ENCODE measurements around the gene MAGEA2B.
"Not testable (repeated sequence)": the region's sequence is repeated elsewhere in the genome, so short reads cannot be mapped to it uniquely, and the experiment has no call there.

Gene MAGEA2B, protein sequence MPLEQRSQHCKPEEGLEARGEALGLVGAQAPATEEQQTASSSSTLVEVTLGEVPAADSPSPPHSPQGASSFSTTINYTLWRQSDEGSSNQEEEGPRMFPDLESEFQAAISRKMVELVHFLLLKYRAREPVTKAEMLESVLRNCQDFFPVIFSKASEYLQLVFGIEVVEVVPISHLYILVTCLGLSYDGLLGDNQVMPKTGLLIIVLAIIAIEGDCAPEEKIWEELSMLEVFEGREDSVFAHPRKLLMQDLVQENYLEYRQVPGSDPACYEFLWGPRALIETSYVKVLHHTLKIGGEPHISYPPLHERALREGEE

DNA sequence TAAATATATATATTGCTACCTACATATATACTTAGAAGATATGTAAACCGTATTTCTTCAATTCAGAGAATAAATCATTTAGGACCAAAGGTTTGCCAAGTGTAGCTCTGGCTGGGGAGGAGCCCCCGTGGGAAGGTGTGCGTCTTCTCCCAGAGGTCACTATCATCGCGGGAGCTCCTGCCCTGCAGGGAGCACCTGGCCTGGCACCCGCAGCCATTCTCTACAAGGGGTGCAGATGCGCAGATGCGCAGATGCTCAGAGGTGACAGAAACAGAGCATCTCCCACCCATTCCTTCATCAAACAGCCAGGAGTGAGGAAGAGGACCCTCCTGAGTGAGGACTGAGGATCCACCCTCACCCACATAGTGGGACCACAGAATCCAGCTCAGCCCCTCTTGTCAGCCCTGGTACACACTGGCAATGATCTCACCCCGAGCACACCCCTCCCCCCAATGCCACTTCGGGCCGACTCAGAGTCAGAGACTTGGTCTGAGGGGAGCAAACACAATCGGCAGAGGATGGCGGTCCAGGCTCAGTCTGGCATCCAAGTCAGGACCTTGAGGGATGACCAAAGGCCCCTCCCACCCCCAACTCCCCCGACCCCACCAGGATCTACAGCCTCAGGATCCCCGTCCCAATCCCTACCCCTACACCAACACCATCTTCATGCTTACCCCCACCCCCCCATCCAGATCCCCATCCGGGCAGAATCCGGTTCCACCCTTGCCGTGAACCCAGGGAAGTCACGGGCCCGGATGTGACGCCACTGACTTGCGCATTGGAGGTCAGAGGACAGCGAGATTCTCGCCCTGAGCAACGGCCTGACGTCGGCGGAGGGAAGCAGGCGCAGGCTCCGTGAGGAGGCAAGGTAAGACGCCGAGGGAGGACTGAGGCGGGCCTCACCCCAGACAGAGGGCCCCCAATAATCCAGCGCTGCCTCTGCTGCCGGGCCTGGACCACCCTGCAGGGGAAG, at the start of gene MAGEA2B:
Gene MAGEA2B, plus strand, starts transcription at position 814 of the 973 bp plus-strand sequence. CDS start 2,479 bp downstream, outside the sequence.
- DNase-seq, result not testable (repeated sequence)

DNA sequence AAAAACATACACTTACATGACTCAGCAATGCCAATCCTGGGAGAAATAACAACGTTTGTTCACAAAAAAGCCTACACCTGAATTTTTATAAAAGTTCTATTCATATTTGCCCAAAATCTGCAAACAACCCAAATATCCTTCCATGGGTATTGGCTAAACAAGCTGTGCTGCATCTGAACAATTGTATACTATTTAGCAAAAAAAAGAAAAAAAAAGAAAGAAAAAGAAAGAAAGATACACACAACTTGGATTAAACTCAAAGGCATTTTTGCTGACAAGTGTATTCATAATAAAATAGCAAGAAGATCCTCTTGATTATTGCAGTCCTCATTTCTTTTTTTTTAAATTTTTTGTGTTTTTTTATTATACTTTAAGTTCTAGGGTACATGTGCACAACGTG, 40.3 kb upstream of the MAGEA2B start:
- DNase-seq, result no peak

DNA sequence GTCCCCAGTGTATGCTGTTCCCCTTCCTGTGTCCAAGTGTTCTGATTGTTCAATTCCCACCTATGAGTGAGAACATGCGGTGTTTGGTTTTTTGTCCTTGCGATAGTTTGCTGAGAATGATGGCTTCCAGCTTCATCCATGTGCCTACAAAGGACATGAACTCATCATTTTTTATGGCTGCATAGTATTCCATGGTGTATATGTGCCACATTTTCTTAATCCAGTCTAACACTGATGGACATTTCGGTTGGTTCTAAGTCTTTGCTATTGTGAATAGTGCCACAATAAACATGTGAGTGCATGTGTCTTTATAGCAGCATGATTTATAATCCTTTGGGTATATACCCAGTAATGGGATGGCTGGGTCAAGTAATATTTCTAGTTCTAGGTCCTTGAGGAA, 39.8 kb upstream of the MAGEA2B start:
- DNase-seq, result not testable (repeated sequence)

DNA sequence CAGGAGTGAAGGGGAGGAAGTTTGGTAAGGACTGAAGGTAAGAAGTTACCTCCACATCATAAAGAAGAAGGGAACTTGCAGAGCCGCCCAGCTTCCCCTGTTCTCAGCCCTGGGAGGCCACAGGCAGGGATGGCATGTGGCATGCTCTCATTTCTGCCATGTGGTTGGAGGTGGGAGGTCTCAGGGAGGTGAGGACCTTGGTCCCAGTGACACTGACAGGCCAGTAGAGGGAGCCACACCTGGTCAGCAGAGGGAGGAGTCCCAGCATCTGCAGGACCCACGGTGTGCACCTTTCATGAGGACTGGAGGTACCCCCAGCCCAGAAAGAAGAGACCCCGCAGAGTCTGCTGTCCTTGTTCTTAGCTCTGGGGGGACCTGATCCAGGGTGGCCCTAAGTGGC, 33.4 kb upstream of the MAGEA2B start:
- not testable (repeated sequence) for DNase-seq

DNA sequence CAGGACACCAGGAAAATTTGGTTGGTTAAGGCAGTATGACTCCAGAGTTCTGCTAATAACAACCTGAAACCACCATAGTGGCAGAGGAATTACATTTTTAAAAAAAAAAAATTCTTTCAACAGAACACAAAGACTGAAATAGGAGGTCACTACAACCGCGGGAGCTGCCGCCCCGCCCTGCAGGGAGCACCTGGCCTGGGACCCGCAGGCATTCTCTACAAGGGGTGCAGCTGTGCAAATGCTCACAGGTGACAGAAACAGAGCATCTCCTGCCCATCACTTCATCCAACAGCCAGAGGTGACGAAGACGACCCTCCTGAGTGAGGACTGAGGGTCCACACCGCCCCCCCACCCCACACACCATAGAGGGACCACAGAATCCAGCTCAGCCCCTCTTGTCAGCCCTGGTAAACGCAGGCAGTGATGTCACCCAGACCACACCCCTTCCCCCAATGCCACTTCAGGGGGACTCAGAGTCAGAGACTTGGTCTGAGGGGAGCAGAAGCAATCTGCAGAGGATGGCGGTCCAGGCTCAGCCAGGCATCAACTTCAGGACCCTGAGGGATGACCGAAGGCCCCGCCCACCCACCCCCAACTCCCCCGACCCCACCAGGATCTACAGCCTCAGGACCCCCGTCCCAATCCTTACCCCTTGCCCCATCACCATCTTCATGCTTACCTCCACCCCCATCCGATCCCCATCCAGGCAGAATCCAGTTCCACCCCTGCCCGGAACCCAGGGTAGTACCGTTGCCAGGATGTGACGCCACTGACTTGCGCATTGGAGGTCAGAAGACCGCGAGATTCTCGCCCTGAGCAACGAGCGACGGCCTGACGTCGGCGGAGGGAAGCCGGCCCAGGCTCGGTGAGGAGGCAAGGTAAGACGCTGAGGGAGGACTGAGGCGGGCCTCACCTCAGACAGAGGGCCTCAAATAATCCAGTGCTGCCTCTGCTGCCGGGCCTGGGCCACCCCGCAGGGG, 16.2 kb upstream of the MAGEA2B start, which contains the start of gene MAGEA3:
Gene MAGEA3, plus strand, starts transcription at position 843 of the 980 bp plus-strand sequence. CDS start 2,039 bp downstream, outside the sequence.
- not testable (repeated sequence) for DNase-seq

DNA sequence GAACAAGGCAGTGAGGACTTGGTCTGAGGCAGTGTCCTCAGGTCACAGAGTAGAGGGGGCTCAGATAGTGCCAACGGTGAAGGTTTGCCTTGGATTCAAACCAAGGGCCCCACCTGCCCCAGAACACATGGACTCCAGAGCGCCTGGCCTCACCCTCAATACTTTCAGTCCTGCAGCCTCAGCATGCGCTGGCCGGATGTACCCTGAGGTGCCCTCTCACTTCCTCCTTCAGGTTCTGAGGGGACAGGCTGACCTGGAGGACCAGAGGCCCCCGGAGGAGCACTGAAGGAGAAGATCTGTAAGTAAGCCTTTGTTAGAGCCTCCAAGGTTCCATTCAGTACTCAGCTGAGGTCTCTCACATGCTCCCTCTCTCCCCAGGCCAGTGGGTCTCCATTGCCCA, 14.0 kb upstream of the MAGEA2B start:
- not testable (repeated sequence) for DNase-seq

DNA sequence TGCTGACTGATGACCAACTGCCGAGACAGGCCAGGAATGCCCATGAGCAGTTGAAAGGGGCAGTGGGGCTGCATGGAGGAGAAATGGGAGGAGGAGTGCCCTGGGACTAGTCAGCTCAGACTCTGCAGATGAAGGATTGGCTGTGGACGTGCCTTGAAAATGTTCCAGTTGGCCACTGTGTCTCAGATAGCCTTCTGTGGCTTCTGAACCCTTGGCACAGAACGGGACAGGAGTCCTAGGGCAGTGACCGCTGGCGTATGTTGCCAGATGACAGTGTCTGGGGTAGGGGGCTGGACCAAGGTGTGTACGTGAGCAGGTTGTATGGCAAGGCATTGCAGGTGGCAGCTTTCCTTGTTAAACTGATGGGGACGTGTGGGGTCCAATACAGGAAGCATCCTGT, 7.9 kb upstream of the MAGEA2B start:
- not testable (repeated sequence) for DNase-seq

DNA sequence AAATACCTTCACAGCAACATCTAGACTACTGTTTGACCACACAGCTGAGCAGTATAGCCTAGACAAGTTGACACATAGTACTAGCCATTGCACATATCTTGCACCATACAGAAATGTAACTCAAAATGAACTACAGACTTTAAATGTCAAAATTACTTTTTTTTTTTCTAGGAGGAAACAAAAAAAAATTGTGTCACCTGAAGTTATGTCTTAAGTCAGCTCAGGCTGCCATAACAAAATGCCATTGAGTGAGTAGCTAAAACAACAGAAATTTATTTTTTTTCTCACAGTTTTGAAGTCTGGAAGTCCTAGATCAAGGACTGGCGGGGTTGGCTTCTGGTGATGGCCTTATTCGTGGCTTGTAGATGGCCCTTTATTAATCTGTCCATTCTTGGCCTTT, 5.3 kb upstream of the MAGEA2B start, which contains the start of gene CSAG2:
Gene CSAG2, minus strand, starts transcription at position 101 of the 400 bp plus-strand sequence. CDS start 161 bp downstream, outside the sequence.
- DNase-seq, result not testable (repeated sequence)

DNA sequence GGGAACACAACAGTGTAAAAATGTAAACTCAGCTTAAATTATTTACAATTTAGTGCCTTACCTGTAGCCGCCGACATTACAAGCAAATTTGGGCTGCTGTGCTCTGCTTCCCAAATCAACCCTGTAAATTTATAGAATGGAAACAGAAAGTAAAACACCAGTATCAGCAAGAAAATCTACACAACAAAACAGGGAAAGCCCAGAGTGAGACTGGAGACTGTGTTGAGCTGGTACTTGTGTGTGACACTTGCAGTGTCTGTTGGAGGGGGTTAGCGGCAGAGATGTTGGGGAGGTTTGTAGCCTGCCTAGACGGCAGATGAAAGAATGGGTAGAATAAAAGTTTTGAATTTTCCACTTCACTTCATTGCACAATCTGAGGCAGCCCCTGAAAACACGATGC, 1.2 kb upstream of the MAGEA2B start:
- DNase-seq, result not testable (repeated sequence)

DNA sequence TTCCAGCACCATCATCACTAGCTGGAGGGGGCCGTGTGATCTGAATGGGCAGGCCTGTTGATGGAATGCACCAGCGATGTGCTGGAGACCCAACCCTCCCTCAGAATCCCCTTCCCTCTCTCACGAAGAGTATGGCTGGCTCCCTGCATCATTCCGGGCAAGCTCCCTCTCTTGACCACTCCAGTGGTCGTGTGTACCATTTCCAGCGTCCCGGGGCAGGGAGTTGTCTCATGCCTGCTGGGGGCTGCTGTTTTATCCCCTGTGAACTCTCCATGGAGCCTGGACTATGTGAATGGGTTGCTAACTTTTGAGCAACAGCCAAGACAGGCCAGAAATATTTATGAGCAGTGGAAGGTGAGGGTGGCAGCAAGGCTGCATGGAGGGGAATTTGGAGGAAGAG, 11.0 kb downstream of the MAGEA2B start:
- DNase-seq, result no peak

DNA sequence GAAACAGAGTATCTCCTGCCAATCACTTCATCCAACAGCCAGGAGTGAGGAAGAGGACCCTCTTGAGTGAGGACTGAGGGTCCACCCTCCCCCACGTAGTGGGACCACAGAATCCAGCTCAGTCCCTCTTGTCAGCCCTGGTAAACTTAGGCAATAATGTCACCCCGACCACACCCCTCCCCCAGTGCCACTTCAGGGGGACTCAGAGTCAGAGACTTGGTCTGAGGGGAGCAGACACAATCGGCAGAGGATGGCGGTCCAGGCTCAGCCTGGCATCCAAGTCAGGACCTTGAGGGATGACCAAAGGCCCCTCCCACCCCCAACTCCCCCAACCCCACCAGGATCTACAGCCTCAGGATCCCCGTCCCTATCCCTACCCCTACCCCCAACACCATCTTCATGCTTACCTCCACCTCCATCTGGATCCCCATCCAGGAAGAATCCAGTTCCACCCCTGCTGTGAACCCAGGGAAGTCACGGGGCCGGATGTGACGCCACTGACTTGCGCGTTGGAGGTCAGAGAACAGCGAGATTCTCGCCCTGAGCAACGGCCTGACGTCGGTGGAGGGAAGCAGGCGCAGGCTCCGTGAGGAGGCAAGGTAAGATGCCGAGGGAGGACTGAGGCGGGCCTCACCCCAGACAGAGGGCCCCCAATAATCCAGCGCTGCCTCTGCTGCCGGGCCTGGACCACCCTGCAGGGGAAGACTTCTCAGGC, 19.0 kb downstream of the MAGEA2B start, which contains the start of the genes CSAG1 and MAGEA12:
Gene CSAG1, minus strand, starts transcription at position 461 of the 715 bp plus-strand sequence. CDS start 1,261 bp downstream, outside the sequence.
Gene MAGEA12, plus strand, starts transcription at position 497 of the 715 bp plus-strand sequence. CDS start 2,405 bp downstream, outside the sequence.
- peak; percentile 85 for DNase-seq

DNA sequence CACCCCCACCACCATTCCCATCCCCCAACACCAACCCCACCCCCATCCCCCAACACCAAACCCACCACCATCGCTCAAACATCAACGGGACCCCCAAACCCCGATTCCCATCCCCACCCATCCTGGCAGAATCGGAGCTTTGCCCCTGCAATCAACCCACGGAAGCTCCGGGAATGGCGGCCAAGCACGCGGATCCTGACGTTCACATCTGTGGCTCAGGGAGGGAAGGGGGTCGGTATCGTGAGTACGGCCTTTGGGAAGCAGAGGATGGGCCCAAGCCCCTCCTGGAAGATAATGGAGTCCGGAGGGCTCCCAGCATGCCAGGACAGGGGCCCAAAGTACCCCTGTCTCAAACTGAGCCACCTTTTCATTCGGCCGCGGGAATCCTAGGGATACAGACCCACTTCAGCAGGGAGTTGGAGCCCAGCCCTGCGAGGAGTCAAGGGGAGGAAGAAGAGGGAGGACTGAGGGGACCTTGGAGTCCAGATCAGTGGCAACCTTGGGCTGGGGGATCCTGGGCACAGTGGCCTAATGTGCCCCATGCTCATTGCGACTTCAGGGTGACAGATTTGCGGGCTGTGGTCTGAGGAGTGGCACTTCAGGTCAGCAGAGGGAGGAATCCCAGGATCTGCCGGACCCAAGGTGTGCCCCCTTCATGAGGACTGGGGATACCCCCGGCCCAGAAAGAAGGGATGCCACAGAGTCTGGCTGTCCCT, 19.9 kb downstream of the MAGEA2B start:
- DNase-seq, result not testable (repeated sequence)

DNA sequence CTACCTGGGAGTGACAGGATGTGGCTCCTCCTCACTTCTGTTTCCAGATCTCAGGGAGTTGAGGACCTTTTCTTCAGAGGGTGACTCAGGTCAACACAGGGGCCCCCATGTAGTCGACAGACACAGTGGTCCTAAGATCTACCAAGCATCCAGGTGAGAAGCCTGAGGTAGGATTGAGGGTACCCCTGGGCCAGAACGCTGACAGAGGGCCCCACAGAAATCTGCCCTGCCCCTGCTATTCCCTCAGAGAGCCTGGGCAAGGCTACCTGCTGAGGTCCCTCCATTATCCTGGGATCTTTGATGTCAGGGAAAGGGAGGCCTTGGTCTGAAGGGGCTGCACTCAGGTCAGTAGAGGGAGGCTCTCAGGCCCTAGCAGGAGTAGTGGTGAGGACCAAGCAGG, 20.7 kb downstream of the MAGEA2B start:
- no peak for DNase-seq

DNA sequence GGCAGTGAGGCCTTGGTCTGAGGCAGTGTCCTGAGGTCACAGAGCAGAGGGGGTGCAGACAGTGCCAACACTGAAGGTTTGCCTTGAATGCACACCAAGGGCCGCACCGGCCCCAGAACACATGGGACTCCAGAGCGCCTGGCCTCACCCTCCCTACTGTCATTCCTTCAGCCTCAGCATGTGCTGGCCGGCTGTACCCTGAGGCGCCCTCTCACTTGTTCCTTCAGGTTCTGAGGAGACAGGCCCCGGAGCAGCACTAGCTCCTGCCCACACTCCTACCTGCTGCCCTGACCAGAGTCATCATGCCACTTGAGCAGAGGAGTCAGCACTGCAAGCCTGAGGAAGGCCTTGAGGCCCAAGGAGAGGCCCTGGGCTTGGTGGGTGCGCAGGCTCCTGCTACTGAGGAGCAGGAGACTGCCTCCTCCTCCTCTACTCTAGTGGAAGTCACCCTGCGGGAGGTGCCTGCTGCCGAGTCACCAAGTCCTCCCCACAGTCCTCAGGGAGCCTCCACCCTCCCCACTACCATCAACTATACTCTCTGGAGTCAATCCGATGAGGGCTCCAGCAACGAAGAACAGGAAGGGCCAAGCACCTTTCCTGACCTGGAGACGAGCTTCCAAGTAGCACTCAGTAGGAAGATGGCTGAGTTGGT, 21.6 kb downstream of the MAGEA2B start:
- DNase-seq, result no peak

DNA sequence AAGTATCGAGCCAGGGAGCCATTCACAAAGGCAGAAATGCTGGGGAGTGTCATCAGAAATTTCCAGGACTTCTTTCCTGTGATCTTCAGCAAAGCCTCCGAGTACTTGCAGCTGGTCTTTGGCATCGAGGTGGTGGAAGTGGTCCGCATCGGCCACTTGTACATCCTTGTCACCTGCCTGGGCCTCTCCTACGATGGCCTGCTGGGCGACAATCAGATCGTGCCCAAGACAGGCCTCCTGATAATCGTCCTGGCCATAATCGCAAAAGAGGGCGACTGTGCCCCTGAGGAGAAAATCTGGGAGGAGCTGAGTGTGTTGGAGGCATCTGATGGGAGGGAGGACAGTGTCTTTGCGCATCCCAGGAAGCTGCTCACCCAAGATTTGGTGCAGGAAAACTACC, 22.1 kb downstream of the MAGEA2B start:
- DNase-seq, result not testable (repeated sequence)

DNA sequence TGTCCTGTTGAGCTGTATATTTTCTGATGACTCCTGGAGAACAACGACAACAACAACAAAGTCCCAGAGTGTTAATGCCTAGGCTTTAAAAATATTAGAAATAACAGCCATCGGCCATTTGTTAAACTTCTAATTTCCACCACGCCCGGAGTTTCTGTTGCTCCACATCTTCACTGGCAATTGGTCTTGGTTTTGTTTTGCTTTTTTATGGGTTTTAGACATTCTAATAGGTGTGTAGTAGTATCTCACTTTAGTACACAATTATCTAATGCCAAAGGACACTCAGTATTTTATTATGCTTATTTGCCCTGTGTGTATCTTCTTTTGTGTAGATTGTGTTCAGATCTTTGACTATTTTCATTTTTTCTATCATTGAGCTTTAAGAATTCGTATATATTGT, 24.1 kb downstream of the MAGEA2B start:
- DNase-seq, result no peak

DNA sequence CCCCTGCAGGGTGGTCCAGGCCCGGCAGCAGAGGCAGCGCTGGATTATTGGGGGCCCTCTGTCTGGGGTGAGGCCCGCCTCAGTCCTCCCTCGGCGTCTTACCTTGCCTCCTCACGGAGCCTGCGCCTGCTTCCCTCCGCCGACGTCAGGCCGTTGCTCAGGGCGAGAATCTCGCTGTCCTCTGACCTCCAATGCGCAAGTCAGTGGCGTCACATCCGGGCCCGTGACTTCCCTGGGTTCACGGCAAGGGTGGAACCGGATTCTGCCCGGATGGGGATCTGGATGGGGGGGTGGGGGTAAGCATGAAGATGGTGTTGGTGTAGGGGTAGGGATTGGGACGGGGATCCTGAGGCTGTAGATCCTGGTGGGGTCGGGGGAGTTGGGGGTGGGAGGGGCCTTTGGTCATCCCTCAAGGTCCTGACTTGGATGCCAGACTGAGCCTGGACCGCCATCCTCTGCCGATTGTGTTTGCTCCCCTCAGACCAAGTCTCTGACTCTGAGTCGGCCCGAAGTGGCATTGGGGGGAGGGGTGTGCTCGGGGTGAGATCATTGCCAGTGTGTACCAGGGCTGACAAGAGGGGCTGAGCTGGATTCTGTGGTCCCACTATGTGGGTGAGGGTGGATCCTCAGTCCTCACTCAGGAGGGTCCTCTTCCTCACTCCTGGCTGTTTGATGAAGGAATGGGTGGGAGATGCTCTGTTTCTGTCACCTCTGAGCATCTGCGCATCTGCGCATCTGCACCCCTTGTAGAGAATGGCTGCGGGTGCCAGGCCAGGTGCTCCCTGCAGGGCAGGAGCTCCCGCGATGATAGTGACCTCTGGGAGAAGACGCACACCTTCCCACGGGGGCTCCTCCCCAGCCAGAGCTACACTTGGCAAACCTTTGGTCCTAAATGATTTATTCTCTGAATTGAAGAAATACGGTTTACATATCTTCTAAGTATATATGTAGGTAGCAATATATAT, 39.5 kb downstream of the MAGEA2B start, which contains the start of gene MAGEA2:
Gene MAGEA2, minus strand, starts transcription at position 157 of the 965 bp plus-strand sequence. CDS start 2,479 bp downstream, outside the sequence.
- DNase-seq, result not testable (repeated sequence)

DNA sequence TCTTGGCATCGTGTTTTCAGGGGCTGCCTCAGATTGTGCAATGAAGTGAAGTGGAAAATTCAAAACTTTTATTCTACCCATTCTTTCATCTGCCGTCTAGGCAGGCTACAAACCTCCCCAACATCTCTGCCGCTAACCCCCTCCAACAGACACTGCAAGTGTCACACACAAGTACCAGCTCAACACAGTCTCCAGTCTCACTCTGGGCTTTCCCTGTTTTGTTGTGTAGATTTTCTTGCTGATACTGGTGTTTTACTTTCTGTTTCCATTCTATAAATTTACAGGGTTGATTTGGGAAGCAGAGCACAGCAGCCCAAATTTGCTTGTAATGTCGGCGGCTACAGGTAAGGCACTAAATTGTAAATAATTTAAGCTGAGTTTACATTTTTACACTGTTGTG, 40.4 kb downstream of the MAGEA2B start:
- not testable (repeated sequence) for DNase-seq

Data from NCI-H1105 treated with DMSO at 0.1 percent for 48 hours (cell line).